ENCODE data around the gene BATF. TPM values are rescaled to one million over a fixed set of nuclear protein-coding genes. Genes with fewer than 3 reads are reported as not detected.

Gene BATF
- total RNA-seq, 1 experiment from 2014 or later, result not detected

GRCh38 chr14:75553157-75553556 is 30.9 kb downstream of the BATF start:
- Histone ChIP-seq H3K4me3 (ENCODE audit: low read length) (no peak overlapping the region), H3K36me3 (ENCODE audit: insufficient read depth, low read length) (no peaks in the 10 kb centered on the region), H3K4me2 (ENCODE audit: low read depth, low read length, poor library complexity, severe bottlenecking) (no peak overlapping the region), H3K27me3 (ENCODE audit: low read length) (peaks cover 3% of the 10 kb centered on the region; the same call in 1 of the 2 replicates), H3K4me1 (ENCODE audit: low read length) (no peaks in the 10 kb centered on the region), H2AFZ (ENCODE audit: low read length) (no peak overlapping the region), H3K79me2 (ENCODE audit: low read length) (no peaks in the 10 kb centered on the region), H3K9me2 (replicated peaks; ENCODE audit: insufficient read depth, low read length) (no peaks in the 10 kb centered on the region), H3K27ac (ENCODE audit: low read length) (no peak overlapping the region), H4K20me1 (ENCODE audit: insufficient read depth, low read depth, low read length) (no peaks in the 10 kb centered on the region), H3K9me3 (ENCODE audit: low read length) (no peaks in the 10 kb centered on the region), H3K9ac (ENCODE audit: low read length) (no peak overlapping the region)
- no peak for DNase-seq

GRCh38 chr14:75553761-75554364 is 31.6 kb downstream of the BATF start:
- Histone ChIP-seq H3K79me2 (ENCODE audit: low read length) (no peaks in the 10 kb centered on the region), H3K4me2 (ENCODE audit: low read depth, low read length, poor library complexity, severe bottlenecking) (no peak overlapping the region), H2AFZ (ENCODE audit: low read length) (no peak overlapping the region), H3K4me1 (ENCODE audit: low read length) (no peaks in the 10 kb centered on the region), H3K9me3 (ENCODE audit: low read length) (no peaks in the 10 kb centered on the region), H3K9me2 (replicated peaks; ENCODE audit: insufficient read depth, low read length) (no peaks in the 10 kb centered on the region), H3K4me3 (ENCODE audit: low read length) (no peak overlapping the region), H4K20me1 (ENCODE audit: insufficient read depth, low read depth, low read length) (no peaks in the 10 kb centered on the region), H3K9ac (ENCODE audit: low read length) (no peak overlapping the region), H3K36me3 (ENCODE audit: insufficient read depth, low read length) (no peaks in the 10 kb centered on the region), H3K27ac (ENCODE audit: low read length) (no peak overlapping the region), H3K27me3 (ENCODE audit: low read length) (peaks cover 3% of the 10 kb centered on the region; the same call in 1 of the 2 replicates)
- DNase-seq, result no peak

GRCh38 chr14:75554482-75554881 is 32.2 kb downstream of the BATF start:
- Histone ChIP-seq H3K4me1 (ENCODE audit: low read length) (no peaks in the 10 kb centered on the region), H3K9me2 (replicated peaks; ENCODE audit: insufficient read depth, low read length) (no peaks in the 10 kb centered on the region), H4K20me1 (ENCODE audit: insufficient read depth, low read depth, low read length) (no peaks in the 10 kb centered on the region), H3K9ac (ENCODE audit: low read length) (no peak overlapping the region), H3K27ac (ENCODE audit: low read length) (no peak overlapping the region), H3K79me2 (ENCODE audit: low read length) (no peaks in the 10 kb centered on the region), H3K27me3 (ENCODE audit: low read length) (peaks cover 1% of the 10 kb centered on the region; the same call in 1 of the 2 replicates), H3K36me3 (ENCODE audit: insufficient read depth, low read length) (no peaks in the 10 kb centered on the region), H3K4me3 (ENCODE audit: low read length) (no peak overlapping the region), H3K4me2 (ENCODE audit: low read depth, low read length, poor library complexity, severe bottlenecking) (no peak overlapping the region), H2AFZ (ENCODE audit: low read length) (no peak overlapping the region), H3K9me3 (ENCODE audit: low read length) (no peaks in the 10 kb centered on the region)
- DNase-seq, result no peak

- Histone ChIP-seq H3K27me3 (ENCODE audit: low read length) (no peaks in the 10 kb centered on the region), H3K4me2 (ENCODE audit: low read depth, low read length, poor library complexity, severe bottlenecking) (no peak overlapping the region), H3K27ac (ENCODE audit: low read length) (no peak overlapping the region), H3K4me3 (ENCODE audit: low read length) (no peak overlapping the region), H3K36me3 (ENCODE audit: insufficient read depth, low read length) (no peaks in the 10 kb centered on the region), H3K9me2 (replicated peaks; ENCODE audit: insufficient read depth, low read length) (no peaks in the 10 kb centered on the region), H2AFZ (ENCODE audit: low read length) (no peak overlapping the region), H3K4me1 (ENCODE audit: low read length) (no peaks in the 10 kb centered on the region), H3K79me2 (ENCODE audit: low read length) (no peaks in the 10 kb centered on the region), H3K9me3 (ENCODE audit: low read length) (no peaks in the 10 kb centered on the region), H3K9ac (ENCODE audit: low read length) (no peak overlapping the region), H4K20me1 (ENCODE audit: insufficient read depth, low read depth, low read length) (no peaks in the 10 kb centered on the region)
- no peak for DNase-seq
Observed at GRCh38 chr14:75558440-75558839, 36.2 kb downstream of the BATF start.

- no peak overlapping the region for H3K27ac ChIP-seq (ENCODE audit: low read length)
- H3K9ac ChIP-seq (ENCODE audit: low read length), result no peak overlapping the region
- H4K20me1 ChIP-seq (ENCODE audit: insufficient read depth, low read depth, low read length), result no peaks in the 10 kb centered on the region
- H3K27me3 ChIP-seq (ENCODE audit: low read length), result no peaks in the 10 kb centered on the region
- no peak for DNase-seq
- H3K4me1 ChIP-seq (ENCODE audit: low read length), result no peaks in the 10 kb centered on the region
- no peaks in the 10 kb centered on the region for H3K9me2 ChIP-seq (replicated peaks; ENCODE audit: insufficient read depth, low read length)
- H3K79me2 ChIP-seq (ENCODE audit: low read length), result no peaks in the 10 kb centered on the region
- H3K4me3 ChIP-seq (ENCODE audit: low read length), result no peak overlapping the region
- H3K4me2 ChIP-seq (ENCODE audit: low read depth, low read length, poor library complexity, severe bottlenecking), result no peak overlapping the region
- no peaks in the 10 kb centered on the region for H3K36me3 ChIP-seq (ENCODE audit: insufficient read depth, low read length)
- H3K9me3 ChIP-seq (ENCODE audit: low read length), result no peaks in the 10 kb centered on the region
- H2AFZ ChIP-seq (ENCODE audit: low read length), result no peak overlapping the region
Observed at GRCh38 chr14:75559045-75559444, 36.8 kb downstream of the BATF start.

- Histone ChIP-seq H3K9me2 (replicated peaks; ENCODE audit: insufficient read depth, low read length) (no peaks in the 10 kb centered on the region), H3K9ac (ENCODE audit: low read length) (no peak overlapping the region), H2AFZ (ENCODE audit: low read length) (no peak overlapping the region), H3K9me3 (ENCODE audit: low read length) (no peaks in the 10 kb centered on the region), H4K20me1 (ENCODE audit: insufficient read depth, low read depth, low read length) (no peaks in the 10 kb centered on the region), H3K79me2 (ENCODE audit: low read length) (no peaks in the 10 kb centered on the region), H3K27ac (ENCODE audit: low read length) (no peak overlapping the region), H3K36me3 (ENCODE audit: insufficient read depth, low read length) (no peaks in the 10 kb centered on the region), H3K4me1 (ENCODE audit: low read length) (no peaks in the 10 kb centered on the region), H3K27me3 (ENCODE audit: low read length) (no peaks in the 10 kb centered on the region), H3K4me3 (ENCODE audit: low read length) (no peak overlapping the region), H3K4me2 (ENCODE audit: low read depth, low read length, poor library complexity, severe bottlenecking) (no peak overlapping the region)
- DNase-seq, result no peak
Observed at GRCh38 chr14:75559451-75560222, 37.4 kb downstream of the BATF start.

GRCh38 chr14:75561013-75561432 is 38.8 kb downstream of the BATF start:
- H3K4me2 ChIP-seq (ENCODE audit: low read depth, low read length, poor library complexity, severe bottlenecking), result no peak overlapping the region
- DNase-seq, result peak; percentile 76
- no peak overlapping the region for H2AFZ ChIP-seq (ENCODE audit: low read length)

GRCh38 chr14:75562089-75562488 is 39.8 kb downstream of the BATF start:
- Histone ChIP-seq H3K4me3 (ENCODE audit: low read length) (no peak overlapping the region), H2AFZ (ENCODE audit: low read length) (no peak overlapping the region), H3K27ac (ENCODE audit: low read length) (no peak overlapping the region), H3K9ac (ENCODE audit: low read length) (no peak overlapping the region), H3K4me1 (ENCODE audit: low read length) (no peaks in the 10 kb centered on the region), H3K4me2 (ENCODE audit: low read depth, low read length, poor library complexity, severe bottlenecking) (no peak overlapping the region), H4K20me1 (ENCODE audit: insufficient read depth, low read depth, low read length) (no peaks in the 10 kb centered on the region), H3K79me2 (ENCODE audit: low read length) (no peaks in the 10 kb centered on the region), H3K9me3 (ENCODE audit: low read length) (no peaks in the 10 kb centered on the region), H3K36me3 (ENCODE audit: insufficient read depth, low read length) (no peaks in the 10 kb centered on the region), H3K9me2 (replicated peaks; ENCODE audit: insufficient read depth, low read length) (no peaks in the 10 kb centered on the region), H3K27me3 (ENCODE audit: low read length) (no peaks in the 10 kb centered on the region)
- no peak for DNase-seq

More at GRCh38 chr14:75561013-75561432, 38.8 kb downstream of the BATF start:
- Histone ChIP-seq H3K9me2 (replicated peaks; ENCODE audit: insufficient read depth, low read length) (no peaks in the 10 kb centered on the region), H3K4me3 (ENCODE audit: low read length) (no peak overlapping the region), H3K36me3 (ENCODE audit: insufficient read depth, low read length) (no peaks in the 10 kb centered on the region), H4K20me1 (ENCODE audit: insufficient read depth, low read depth, low read length) (no peaks in the 10 kb centered on the region), H3K27me3 (ENCODE audit: low read length) (no peaks in the 10 kb centered on the region), H3K9ac (ENCODE audit: low read length) (no peak overlapping the region), H3K27ac (ENCODE audit: low read length) (no peak overlapping the region), H3K4me1 (ENCODE audit: low read length) (no peaks in the 10 kb centered on the region), H3K79me2 (ENCODE audit: low read length) (no peaks in the 10 kb centered on the region), H3K9me3 (ENCODE audit: low read length) (no peaks in the 10 kb centered on the region)
